GM19043 (cell line): Measurements from ENCODE around the gene NCLN.

Experiments
- ATAC-seq: cut with Tn5 transposase; IDR thresholded peaks from one replicate; pipeline ENCODE4 v1.9.1; 2021; ENCODE audit warnings: low read depth; ENCODE audit not compliant: unreplicated experiment

The NCLN gene

GRCh38 chr19:3249408-3249807, 63.7 kb downstream of the NCLN start:
- no peak for ATAC-seq

GRCh38 chr19:3250675-3251074, 64.9 kb downstream of the NCLN start:
- ATAC-seq = no peak

- ATAC-seq = no peak
These were observed 65.5 kb downstream of the NCLN start for GRCh38 chr19:3251229-3251628.

DNA sequence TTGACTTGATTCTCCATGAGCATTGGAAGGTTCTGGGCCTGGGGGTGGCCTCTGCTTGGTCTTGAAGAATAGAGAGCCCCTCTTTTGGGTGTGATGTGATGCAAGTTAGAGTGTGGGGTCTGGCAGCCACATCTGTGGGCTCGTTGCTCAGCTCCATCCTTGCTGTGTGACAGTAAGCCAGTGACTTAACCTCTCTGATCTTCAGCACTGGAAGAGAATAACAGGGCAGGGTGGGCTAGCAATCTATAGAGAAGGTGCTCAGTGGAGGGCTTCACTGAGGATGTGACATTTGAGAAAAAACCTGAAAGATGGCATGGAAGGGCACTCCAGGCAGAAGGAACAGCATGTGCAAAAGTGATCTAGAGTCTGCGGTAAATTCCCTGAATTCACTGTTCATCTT, 66.9 kb downstream of the NCLN start:
- no peak for ATAC-seq

DNA sequence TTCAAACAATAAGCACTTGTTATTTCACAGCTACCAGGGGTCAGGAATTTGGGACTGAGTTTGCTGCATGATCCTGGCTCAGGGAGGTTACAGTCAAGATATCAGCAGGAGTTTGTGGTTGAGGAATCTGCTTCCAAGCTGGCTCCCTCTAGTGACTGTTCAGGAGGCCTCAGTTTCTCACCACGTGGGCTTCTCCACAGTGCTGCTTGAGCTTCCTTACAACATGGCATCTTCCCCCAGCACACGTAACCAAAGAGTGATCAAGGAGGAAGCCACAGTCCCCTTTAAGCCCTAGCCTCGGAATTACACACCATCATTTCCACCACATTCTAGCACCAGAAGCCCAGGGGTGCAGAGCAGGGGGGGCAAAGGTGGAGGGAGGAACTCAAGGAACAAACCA, 67.5 kb downstream of the NCLN start:
- no peak for ATAC-seq

GRCh38 chr19:3254520-3254919, 68.8 kb downstream of the NCLN start:
- ATAC-seq = no peak

- no peak for ATAC-seq
These were observed 71.3 kb downstream of the NCLN start for GRCh38 chr19:3257071-3257470.
